GM23248 (cell line): Measurements from ENCODE around the gene PEX26.

ENCODE experiments used
- EZH2 ChIP-seq: fragments of 200-600 bp; sonication (generic); IDR thresholded peaks from 2 replicates; pipeline ENCODE4 v1.6.1; 2018; ENCODE audit warnings: antibody characterized with exemption, mild to moderate bottlenecking; ENCODE audit not compliant: insufficient read depth, poor library complexity, severe bottlenecking
- EZH2phosphoT487 ChIP-seq: fragments of 200-600 bp; sonication (generic); IDR thresholded peaks from 2 replicates; pipeline ENCODE4 v1.6.1; 2018; ENCODE audit warnings: antibody characterized with exemption, moderate library complexity, mild to moderate bottlenecking, low read depth; ENCODE audit not compliant: insufficient read depth

- no peak for TF ChIP-seq EZH2phosphoT487
- TF ChIP-seq EZH2: no peak
Measured at GRCh38 chr22:18114495-18114894, 36.7 kb downstream of the PEX26 start.
